HG03432 (cell line): ENCODE measurements around the gene CDH11.

Source experiments
- ATAC-seq: cut with Tn5 transposase; IDR thresholded peaks from one replicate; pipeline ENCODE4 v1.9.1; 2021; ENCODE audit warnings: mild to moderate bottlenecking, moderate library complexity; ENCODE audit not compliant: unreplicated experiment

Gene CDH11

GRCh38 chr16:65041667-65042066 is 80.2 kb downstream of the CDH11 start:
- ATAC-seq, result no peak

GRCh38 chr16:65038100-65038499 is 83.8 kb downstream of the CDH11 start:
- ATAC-seq, result no peak

DNA sequence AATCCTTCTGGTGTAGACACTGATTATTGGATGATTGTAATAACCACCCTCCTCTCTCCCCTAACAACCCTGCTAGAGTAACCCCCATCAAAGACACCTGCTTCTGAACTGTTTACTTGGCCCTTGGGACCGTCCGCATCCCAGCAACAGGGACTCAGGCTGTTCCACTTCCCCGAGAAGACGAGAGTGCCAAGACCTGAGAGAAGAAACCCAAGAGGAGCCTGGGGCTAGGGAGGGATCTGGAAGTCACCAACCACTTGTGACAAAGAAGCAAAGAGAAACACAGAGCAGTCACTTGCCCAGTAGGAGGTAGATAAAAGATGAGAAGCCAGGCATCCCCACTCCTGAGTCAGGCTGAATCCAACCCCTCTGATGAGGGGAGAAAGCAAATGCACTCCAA is 84.3 kb downstream of the CDH11 start:
- ATAC-seq, result no peak

DNA sequence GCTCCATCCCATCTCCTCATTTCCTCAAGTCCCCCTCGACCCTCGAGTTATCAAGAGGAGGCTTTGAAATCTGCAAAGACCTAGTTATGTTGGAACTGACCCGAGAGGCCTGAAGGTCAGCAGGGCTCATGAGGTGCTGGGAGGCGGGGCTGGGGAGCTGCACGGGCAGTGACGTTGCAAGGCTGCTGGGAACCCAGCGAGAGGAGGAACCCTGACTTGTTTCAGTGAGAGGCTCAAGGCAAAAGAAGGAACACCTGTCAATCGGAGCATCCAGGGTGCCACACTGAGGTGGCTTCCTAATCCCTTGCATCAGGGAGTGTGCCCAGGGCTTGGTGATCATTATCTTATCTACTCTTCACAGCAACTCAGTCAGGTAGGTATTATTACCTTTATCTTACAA is 86.9 kb downstream of the CDH11 start:
- no peak for ATAC-seq

DNA sequence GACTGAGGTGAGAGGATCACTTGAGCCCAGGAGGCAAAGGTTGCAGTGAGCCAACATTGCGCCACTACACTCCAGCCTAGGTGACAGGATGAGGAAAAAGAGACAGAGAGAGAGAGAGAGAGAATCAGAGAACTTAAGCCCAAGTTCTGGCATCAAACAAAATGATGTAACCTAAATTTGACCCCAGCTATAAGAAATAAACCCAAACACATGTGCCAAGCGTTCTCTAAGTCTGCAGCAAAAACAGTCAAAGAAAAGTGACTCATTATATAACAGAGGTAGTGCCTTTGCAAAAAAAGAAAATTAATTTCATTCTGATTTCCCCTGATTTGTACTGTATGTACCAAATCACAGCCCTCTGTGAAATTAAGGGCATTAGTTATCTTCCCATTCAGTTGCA is 89.5 kb downstream of the CDH11 start:
- ATAC-seq, result no peak

DNA sequence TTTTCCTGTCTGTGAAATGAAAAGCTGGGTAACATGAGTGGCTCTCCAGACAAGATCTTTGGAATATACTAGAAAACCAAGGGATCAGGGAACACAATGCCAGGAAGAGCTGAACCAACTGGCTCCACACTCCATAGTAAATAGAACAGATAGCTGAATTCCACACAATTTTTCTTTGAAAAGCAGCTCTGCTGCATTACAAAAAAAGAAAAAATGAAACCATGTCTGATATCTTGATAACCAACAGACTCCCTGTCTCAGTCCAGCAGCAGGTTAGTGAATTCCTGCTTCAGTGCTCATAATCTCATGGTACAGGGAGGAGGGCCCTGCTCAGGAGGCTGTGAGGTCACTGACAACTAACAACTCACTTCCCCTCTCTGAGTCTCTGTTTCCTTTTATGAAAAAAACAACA is 97.1 kb downstream of the CDH11 start:
- ATAC-seq, result no peak

DNA sequence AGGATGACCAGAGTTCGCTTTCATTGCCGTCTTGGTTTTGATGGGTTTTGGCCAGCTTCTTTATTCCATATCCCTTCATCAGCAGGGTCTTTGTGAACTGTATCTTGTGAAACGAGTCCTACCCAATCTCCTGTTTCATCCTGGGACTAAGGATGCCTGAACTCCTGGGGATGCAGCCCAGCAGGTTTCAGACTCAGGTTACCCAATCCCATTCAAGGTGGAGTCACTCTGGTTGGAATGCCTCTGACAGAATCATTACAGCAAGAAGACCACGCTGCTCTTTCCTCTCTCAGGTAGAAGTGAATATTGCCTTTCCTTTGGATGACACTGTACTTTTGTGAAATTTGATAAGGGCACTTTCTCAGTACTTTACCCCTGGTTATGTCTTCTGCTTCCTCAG is 98.1 kb downstream of the CDH11 start:
- ATAC-seq, result no peak

DNA sequence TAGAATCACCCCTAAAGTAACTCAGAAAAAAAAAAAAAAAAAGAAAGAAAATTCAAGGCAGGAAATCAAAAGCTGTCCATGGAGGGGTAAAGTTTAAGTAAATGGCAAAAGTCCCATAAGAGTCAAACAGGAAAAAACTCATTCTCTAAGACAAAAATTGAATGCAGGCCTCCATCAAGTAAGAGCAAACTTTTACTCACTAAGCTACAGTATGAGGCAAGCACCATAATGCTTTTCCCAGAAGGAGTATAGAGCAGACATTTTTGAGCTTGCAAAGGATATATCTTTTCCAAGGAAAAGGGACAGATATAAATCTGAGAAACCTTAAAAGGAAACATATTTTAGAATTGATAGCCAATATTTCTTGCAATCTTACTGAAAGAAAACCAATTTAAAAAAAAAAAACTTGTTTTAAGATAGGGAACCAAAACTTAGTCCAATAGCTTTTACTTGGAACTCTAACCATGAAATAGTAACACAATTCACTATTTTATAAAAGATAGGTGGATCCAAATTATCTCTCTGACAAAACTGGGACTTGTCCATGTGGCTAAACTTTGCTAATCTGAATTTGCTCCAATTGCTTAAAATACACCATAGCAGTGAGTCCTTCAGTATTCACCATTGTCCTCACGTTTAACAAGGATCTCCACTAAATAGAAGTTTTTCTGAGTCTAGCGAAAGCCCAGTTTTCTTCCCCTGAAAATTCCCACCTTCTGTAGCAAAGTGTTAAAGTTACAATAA is 99.8 kb downstream of the CDH11 start:
- ATAC-seq, result no peak

GRCh38 chr16:65016754-65017153 is 105.1 kb downstream of the CDH11 start:
- ATAC-seq, result no peak

DNA sequence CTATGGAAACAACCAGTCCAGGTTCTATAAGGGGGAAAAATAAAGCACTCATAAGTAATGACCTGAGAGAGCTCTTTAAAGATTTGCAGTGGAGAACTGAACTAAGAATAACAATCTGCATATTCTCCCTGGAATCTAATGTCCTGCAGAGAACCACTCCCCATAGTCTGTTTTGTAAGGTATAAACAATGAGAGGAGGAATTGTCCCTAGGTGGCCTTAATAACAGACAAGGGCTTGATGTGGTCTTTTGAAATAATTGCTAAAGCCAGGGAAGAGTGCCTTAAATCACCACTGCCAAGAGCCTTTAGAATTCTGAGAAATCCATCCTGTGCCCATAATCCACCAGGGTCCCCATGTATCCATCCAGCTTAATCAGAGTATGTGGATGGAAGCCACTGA is 106.3 kb downstream of the CDH11 start:
- ATAC-seq, result no peak

GRCh38 chr16:65012357-65012756 is 109.5 kb downstream of the CDH11 start:
- ATAC-seq, result no peak

GRCh38 chr16:65010125-65010524 is 111.7 kb downstream of the CDH11 start:
- ATAC-seq, result no peak

GRCh38 chr16:65005696-65006095 is 116.2 kb downstream of the CDH11 start:
- no peak for ATAC-seq

- no peak for ATAC-seq
These were observed 117.3 kb downstream of the CDH11 start for GRCh38 chr16:65004570-65004969.

- ATAC-seq, result no peak
These were observed 118.2 kb downstream of the CDH11 start for GRCh38 chr16:65003621-65004020.

DNA sequence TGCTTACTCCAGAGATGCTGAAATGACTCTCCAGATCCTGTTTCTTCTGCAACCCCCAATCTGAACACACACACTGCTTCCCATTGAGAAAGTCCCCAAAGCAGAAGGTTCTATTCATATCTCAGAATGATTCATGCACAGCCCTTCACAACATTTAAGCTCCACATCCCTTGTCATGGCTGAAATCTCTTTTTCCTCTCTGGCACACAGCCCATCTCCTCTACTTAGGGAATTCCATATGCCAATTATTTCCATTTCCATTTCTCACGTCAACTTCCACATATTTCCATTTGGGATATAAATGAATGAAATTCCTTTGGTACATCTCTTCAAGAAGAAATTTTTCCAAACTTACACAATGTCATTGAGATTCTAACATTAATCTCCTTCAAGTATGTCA is 119.6 kb downstream of the CDH11 start:
- ATAC-seq, result no peak

- no peak for ATAC-seq
These were observed 121.2 kb downstream of the CDH11 start for GRCh38 chr16:65000654-65001053.

- no peak for ATAC-seq
These were observed 124.1 kb downstream of the CDH11 start for GRCh38 chr16:64997751-64998150.

DNA sequence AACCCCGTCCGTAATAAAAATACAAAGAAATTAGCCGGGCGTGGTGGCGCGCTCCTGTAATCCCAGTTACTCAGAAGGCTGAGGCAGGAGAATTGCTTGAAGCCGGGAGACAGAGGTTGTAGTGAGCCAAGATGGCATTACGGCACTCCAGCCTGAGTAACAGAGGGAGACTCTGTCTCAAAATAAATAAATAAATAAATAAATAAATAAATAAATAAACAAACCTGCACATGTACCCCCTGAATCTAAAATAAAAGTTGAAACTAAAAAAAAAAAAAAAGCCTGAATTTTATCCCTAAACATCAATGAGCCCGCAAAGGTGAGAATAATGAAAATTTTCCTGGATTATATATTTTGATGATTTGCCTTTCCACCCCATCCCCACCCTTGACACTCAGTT is 124.7 kb downstream of the CDH11 start:
- no peak for ATAC-seq

GRCh38 chr16:64996641-64997040 is 125.2 kb downstream of the CDH11 start:
- no peak for ATAC-seq

- no peak for ATAC-seq
These were observed 128.4 kb downstream of the CDH11 start for GRCh38 chr16:64993464-64993863.

- no peak for ATAC-seq
These were observed 130.9 kb downstream of the CDH11 start for GRCh38 chr16:64991001-64991400.

DNA sequence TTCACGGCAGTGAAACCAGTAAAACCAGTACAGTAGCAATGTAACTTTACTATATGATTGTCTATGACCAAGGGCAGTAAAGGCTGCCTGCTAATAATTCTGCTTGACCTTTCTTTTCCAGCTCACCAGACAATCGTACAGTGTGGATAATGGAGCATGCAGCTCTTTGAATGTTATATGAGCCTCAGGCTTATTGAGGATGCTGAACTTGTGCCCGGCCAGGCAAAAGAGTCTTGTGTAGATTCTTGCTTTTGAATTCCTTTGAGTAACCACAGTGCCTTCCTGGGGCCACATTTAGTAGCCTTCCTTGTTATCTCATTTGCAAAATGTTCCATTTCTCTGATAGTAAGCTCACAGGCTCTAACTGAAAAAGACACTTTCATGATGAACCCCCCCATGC is 131.8 kb downstream of the CDH11 start:
- no peak for ATAC-seq
